Gastroesophageal sphincter (tissue), 4 donors: Measurements from ENCODE around the gene RBM19. TPM values are rescaled to one million over a fixed set of nuclear protein-coding genes. Genes with fewer than 3 reads are reported as not detected.

Experiments used
- ATAC-seq: fragments of 150-250 bp; one replicate; pipeline ENCODE4 v1.9.1; 2016; ENCODE audit warnings: mild to moderate bottlenecking, moderate library complexity
- H3K27ac ChIP-seq, 4 donors: fragments of 200-600 bp; sonication (generic) in 3 of 4; 1 replicate in 3 of 4; 2 replicates in 1 of 4; pipeline ENCODE4 v1.5.1; 2016 to 2019
- H3K27me3 ChIP-seq: fragments of 200-600 bp; sonication (generic); one replicate; pipeline ENCODE4 v1.5.1; 2019
- H3K36me3 ChIP-seq, 2 donors: fragments of 200-600 bp; sonication (generic); one replicate each; pipeline ENCODE4 v1.5.1; 2019; ENCODE audit warnings: control low read depth in 1 of 2
- H3K4me1 ChIP-seq, 3 donors: fragments of 200-600 bp; sonication (generic); 1 replicate in 2 of 3; 2 replicates in 1 of 3; pipeline ENCODE4 v1.5.1; 2016 to 2019; ENCODE audit warnings: control low read depth in 2 of 3
- H3K4me3 ChIP-seq, 2 donors: fragments of 200-600 bp; sonication (generic); one replicate each; pipeline ENCODE4 v1.5.1; 2019; ENCODE audit warnings: mild to moderate bottlenecking in 1 of 2, moderate library complexity in 1 of 2
- H3K9me3 ChIP-seq, 3 donors: fragments of 200-600 bp; sonication (generic); one replicate each; pipeline ENCODE4 v1.5.1; 2017 to 2019; ENCODE audit warnings: control low read depth in 2 of 3
- CTCF ChIP-seq, 4 experiments: fragments of 200-600 bp in 2 of 4; fragments of 450-650 bp in 2 of 4; sonication (generic) in 1 of 4; IDR thresholded peaks; one replicate each; pipeline ENCODE4 v1.5.1; 2017 to 2019; ENCODE audit warnings: antibody characterized with exemption in 4 of 4, mild to moderate bottlenecking in 2 of 4, moderate library complexity in 2 of 4
- EP300 ChIP-seq: sonication (generic); formaldehyde crosslinking; IDR thresholded peaks from one replicate; pipeline ENCODE4 v1.6.1; 2017; ENCODE audit warnings: antibody characterized with exemption, mild to moderate bottlenecking
- POLR2A ChIP-seq, 2 donors: fragments of 450-650 bp; IDR thresholded peaks; one replicate each; pipeline ENCODE4 v1.6.1; 2017; ENCODE audit warnings: antibody characterized with exemption in 2 of 2, mild to moderate bottlenecking in 2 of 2, moderate library complexity in 1 of 2
- POLR2AphosphoS5 ChIP-seq: sonication (generic); formaldehyde crosslinking; IDR thresholded peaks from one replicate; pipeline ENCODE4 v1.6.1; 2017; ENCODE audit warnings: antibody characterized with exemption
- WGBS, 2 donors: methylation state at CpG; one replicate each; pipeline ENCODE4 v1.1.5; 2018; ENCODE audit warnings: low coverage in 1 of 2; 5-methylcytosine and 5-hydroxymethylcytosine counted together
- total RNA-seq, 4 donors: library from RNA; depleted of rRNA; stranded (reverse); fragments of >200 nt; gene quantifications; one replicate each; pipeline ENCODE4 v1.1.0, GENCODE V29; 2016

RBM19 gene
- total RNA-seq, 4 donors from 2014 or later, result 24.5 to 45.3 (median 33.9) TPM

GRCh38 chr12:113896194-113896593, 69.9 kb downstream of the RBM19 start:
- Histone ChIP-seq H3K36me3 (peaks cover 0 to 38% of the 10 kb centered on the region in 2 donors), H3K4me1 (no peaks in the 10 kb centered on the region), H3K27me3 (no peaks in the 10 kb centered on the region), H3K4me3 (no peak overlapping the region), H3K9me3 (no peaks in the 10 kb centered on the region), H3K27ac (no peak overlapping the region)
- ATAC-seq, result no peak
- WGBS, 2 donors, result 92 to 94% methylated on average over 4 of the region's 7 CpGs
- TF ChIP-seq POLR2A (IDR thresholded peaks at IDR 0.05), result no peak
- no peak for TF ChIP-seq CTCF (IDR thresholded peaks at IDR 0.05)
- no peak for TF ChIP-seq EP300
- no peak for TF ChIP-seq POLR2AphosphoS5

GRCh38 chr12:113895176-113895575, 70.9 kb downstream of the RBM19 start:
- Histone ChIP-seq H3K9me3 (no peaks in the 10 kb centered on the region), H3K4me3 (no peak overlapping the region), H3K4me1 (no peaks in the 10 kb centered on the region), H3K36me3 (peaks cover 0 to 37% of the 10 kb centered on the region in 2 donors), H3K27me3 (no peaks in the 10 kb centered on the region), H3K27ac (no peak overlapping the region)
- TF ChIP-seq POLR2A (IDR thresholded peaks at IDR 0.05) (no peak), CTCF (IDR thresholded peaks at IDR 0.05) (no peak), EP300 (no peak), POLR2AphosphoS5 (no peak)
- no peak for ATAC-seq
- WGBS, 2 donors, result 90 to 93% methylated on average over 2 to 7 of the region's 7 CpGs

GRCh38 chr12:113894697-113895096, 71.4 kb downstream of the RBM19 start:
- Histone ChIP-seq H3K27ac (no peak overlapping the region), H3K4me3 (no peak overlapping the region), H3K27me3 (no peaks in the 10 kb centered on the region), H3K36me3 (peaks cover 0 to 33% of the 10 kb centered on the region in 2 donors), H3K4me1 (no peaks in the 10 kb centered on the region), H3K9me3 (no peaks in the 10 kb centered on the region)
- 74 to 93% methylated on average over 3 to 5 of the region's 5 CpGs for WGBS, 2 donors
- no peak for TF ChIP-seq CTCF (IDR thresholded peaks at IDR 0.05)
- TF ChIP-seq POLR2AphosphoS5, result no peak
- ATAC-seq, result no peak

- no peak for ATAC-seq
- Histone ChIP-seq H3K27ac (no peak overlapping the region), H3K4me1 (no peaks in the 10 kb centered on the region), H3K9me3 (no peaks in the 10 kb centered on the region), H3K27me3 (no peaks in the 10 kb centered on the region), H3K4me3 (no peak overlapping the region), H3K36me3 (peaks cover 0 to 30% of the 10 kb centered on the region in 2 donors)
- 90 to 96% methylated on average over 5 to 6 of the region's 8 CpGs for WGBS, 2 donors
- TF ChIP-seq EP300 (no peak), POLR2AphosphoS5 (no peak), CTCF (IDR thresholded peaks at IDR 0.05) (no peak), POLR2A (IDR thresholded peaks at IDR 0.05) (no peak)
Observed at GRCh38 chr12:113893221-113893620, 72.9 kb downstream of the RBM19 start.

GRCh38 chr12:113892556-113892955, 73.6 kb downstream of the RBM19 start:
- no peak overlapping the region for H3K27ac ChIP-seq
- WGBS, 2 donors, result 89 to 93% methylated on average over 6 of the region's 6 CpGs
- no peak for ATAC-seq
- no peaks in the 10 kb centered on the region for H3K9me3 ChIP-seq
- H3K4me1 ChIP-seq, result no peaks in the 10 kb centered on the region
- no peak for TF ChIP-seq POLR2A (IDR thresholded peaks at IDR 0.05)
- no peak for TF ChIP-seq POLR2AphosphoS5
- TF ChIP-seq CTCF (IDR thresholded peaks at IDR 0.05), result no peak
- TF ChIP-seq EP300, result no peak
- peaks cover 0 to 30% of the 10 kb centered on the region in 2 donors for H3K36me3 ChIP-seq
- no peak overlapping the region for H3K4me3 ChIP-seq
- no peaks in the 10 kb centered on the region for H3K27me3 ChIP-seq
